Prostate gland (tissue), 2 donors: ENCODE results near the gene CCDC106. TPM values are rescaled to one million over a fixed set of nuclear protein-coding genes. Genes with fewer than 3 reads are reported as not detected.
A peak's percentile ranks its signal among the peaks of the same experiment; 100 is the strongest.

Experiments
- DNase-seq: peaks from one replicate; pipeline ENCODE4 v3.0.0-alpha.2; 2019; ENCODE audit warnings: low spot score
- H3K27ac ChIP-seq, 2 donors: fragments of 200-600 bp; sonication (generic); 2 replicates each; pipeline ENCODE4 v1.5.1; 2017 to 2019
- H3K27me3 ChIP-seq: fragments of 200-600 bp; sonication (generic); replicated peaks from 2 replicates; pipeline ENCODE4 v1.5.1; 2019; ENCODE audit not compliant: insufficient read depth
- H3K36me3 ChIP-seq, 2 donors: fragments of 200-600 bp; sonication (generic); 1 replicate in 1 of 2; 2 replicates in 1 of 2; pipeline versions ENCODE4 v1.5.1 to v1.8.1; 2017 to 2019
- H3K4me1 ChIP-seq: fragments of 200-600 bp; sonication (generic); replicated peaks from 2 replicates; pipeline ENCODE4 v1.5.1; 2019
- H3K4me3 ChIP-seq, 2 donors: fragments of 200-600 bp; sonication (generic); 2 replicates each; pipeline ENCODE4 v1.5.1; 2017 to 2019
- H3K9me3 ChIP-seq: fragments of 200-600 bp; sonication (generic); 2 replicates; pipeline ENCODE4 v1.5.1; 2017
- POLR2A ChIP-seq: fragments of 450-650 bp; IDR thresholded peaks from one replicate; pipeline ENCODE4 v1.6.1; 2016; ENCODE audit warnings: antibody characterized with exemption, mild to moderate bottlenecking
- POLR2AphosphoS5 ChIP-seq: sonication (generic); formaldehyde crosslinking; IDR thresholded peaks from one replicate; pipeline ENCODE4 v1.6.1; 2017; ENCODE audit warnings: antibody characterized with exemption
- WGBS: methylation state at CpG from one replicate; pipeline ENCODE4 v1.1.5; 2018; 5-methylcytosine and 5-hydroxymethylcytosine counted together
- intact Hi-C: fragments of 100-400 bp; cut with DNase I; formaldehyde crosslinking; loops from one replicate; pipeline ENCODE4 v1.14.2; 2022
- total RNA-seq, 2 donors: library from RNA; depleted of rRNA; stranded (reverse); fragments of >200 nt; gene quantifications; one replicate each; pipeline ENCODE4 v1.1.0, GENCODE V29; 2016
- TF ChIP-seq, protein P1 (sequence below), 4 experiments: fragments of 200-600 bp in 2 of 4; fragments of 450-650 bp in 2 of 4; sonication (generic) in 2 of 4; IDR thresholded peaks; 1 replicate in 3 of 4; 2 replicates in 1 of 4; pipeline ENCODE4 v1.5.1; 2016 to 2019; ENCODE audit warnings: antibody characterized with exemption in 4 of 4, mild to moderate bottlenecking in 2 of 4, moderate library complexity in 2 of 4

CCDC106 gene
- total RNA-seq, 2 donors from 2014 or later: 17.7 to 70.2 TPM

GRCh38 chr19:55643887-55644176 lies 4.2 kb upstream of the CCDC106 start:
- H3K36me3 ChIP-seq: no peaks in the 10 kb centered on the region
- no peak for DNase-seq
- TF ChIP-seq POLR2A: no peak
- TF ChIP-seq, protein P1, sequence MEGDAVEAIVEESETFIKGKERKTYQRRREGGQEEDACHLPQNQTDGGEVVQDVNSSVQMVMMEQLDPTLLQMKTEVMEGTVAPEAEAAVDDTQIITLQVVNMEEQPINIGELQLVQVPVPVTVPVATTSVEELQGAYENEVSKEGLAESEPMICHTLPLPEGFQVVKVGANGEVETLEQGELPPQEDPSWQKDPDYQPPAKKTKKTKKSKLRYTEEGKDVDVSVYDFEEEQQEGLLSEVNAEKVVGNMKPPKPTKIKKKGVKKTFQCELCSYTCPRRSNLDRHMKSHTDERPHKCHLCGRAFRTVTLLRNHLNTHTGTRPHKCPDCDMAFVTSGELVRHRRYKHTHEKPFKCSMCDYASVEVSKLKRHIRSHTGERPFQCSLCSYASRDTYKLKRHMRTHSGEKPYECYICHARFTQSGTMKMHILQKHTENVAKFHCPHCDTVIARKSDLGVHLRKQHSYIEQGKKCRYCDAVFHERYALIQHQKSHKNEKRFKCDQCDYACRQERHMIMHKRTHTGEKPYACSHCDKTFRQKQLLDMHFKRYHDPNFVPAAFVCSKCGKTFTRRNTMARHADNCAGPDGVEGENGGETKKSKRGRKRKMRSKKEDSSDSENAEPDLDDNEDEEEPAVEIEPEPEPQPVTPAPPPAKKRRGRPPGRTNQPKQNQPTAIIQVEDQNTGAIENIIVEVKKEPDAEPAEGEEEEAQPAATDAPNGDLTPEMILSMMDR (IDR thresholded peaks at IDR 0.05): no peak
- TF ChIP-seq POLR2AphosphoS5: no peak
- H3K4me1 ChIP-seq: peaks cover 37% of the 10 kb centered on the region
- H3K9me3 ChIP-seq: no peaks in the 10 kb centered on the region
- peak overlapping the region; percentile 85 to 91 for H3K4me3 ChIP-seq
- intact Hi-C loops: no loop called here
- H3K27ac ChIP-seq: peak overlapping the region; percentile 93 to 95
- WGBS: 2% methylated on average over 15 of the region's 15 CpGs
- no peaks in the 10 kb centered on the region for H3K27me3 ChIP-seq

DNA sequence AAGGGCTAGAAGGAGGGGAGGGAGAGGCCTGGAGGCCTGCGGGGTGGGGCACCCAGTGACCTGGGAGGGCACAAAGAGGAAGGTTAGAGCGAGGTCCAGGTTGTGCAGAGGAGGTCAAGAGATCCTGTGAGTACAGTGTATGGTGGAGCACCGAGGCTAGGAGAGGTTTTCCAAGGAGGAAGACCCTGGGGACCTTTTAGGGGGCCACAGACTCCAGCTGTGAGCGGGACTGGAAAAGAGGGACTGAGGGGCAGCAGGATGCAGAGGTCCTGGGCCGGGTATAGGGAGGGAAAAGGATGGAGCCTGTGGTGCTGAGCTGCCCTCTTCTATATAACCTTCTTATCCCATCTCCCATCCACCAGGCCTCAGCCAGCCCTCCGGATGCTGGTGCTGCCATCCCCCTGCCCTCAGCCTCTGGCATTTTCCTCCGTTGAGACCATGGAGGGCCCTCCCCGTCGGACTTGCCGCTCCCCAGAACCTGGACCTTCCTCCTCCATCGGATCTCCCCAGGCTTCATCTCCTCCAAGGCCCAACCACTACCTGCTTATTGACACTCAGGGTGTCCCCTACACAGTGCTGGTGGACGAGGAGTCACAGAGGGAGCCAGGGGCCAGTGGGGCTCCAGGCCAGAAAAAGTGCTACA lies 3.7 kb upstream of the CCDC106 start:
- H3K36me3 ChIP-seq: no peaks in the 10 kb centered on the region
- H3K9me3 ChIP-seq: no peaks in the 10 kb centered on the region
- no peak for DNase-seq
- TF ChIP-seq POLR2AphosphoS5 (no peak), POLR2A (no peak)
- TF ChIP-seq, protein P1 (IDR thresholded peaks at IDR 0.05): no peak
- WGBS: 39% methylated on average over 12 of the region's 12 CpGs
- H3K4me1 ChIP-seq: peaks cover 38% of the 10 kb centered on the region
- H3K27me3 ChIP-seq: no peaks in the 10 kb centered on the region
- H3K4me3 ChIP-seq: peak overlapping the region; percentile 85 to 91
- intact Hi-C loops: no loop called here
- peak overlapping the region; percentile 93 to 95 for H3K27ac ChIP-seq

GRCh38 chr19:55644842-55645511 lies 3.0 kb upstream of the CCDC106 start:
- WGBS: 79% methylated on average over 28 of the region's 28 CpGs
- no peak for TF ChIP-seq POLR2A
- TF ChIP-seq POLR2AphosphoS5: no peak
- TF ChIP-seq, protein P1 (IDR thresholded peaks at IDR 0.05): no peak
- Histone ChIP-seq H3K27ac (no peak overlapping the region), H3K27me3 (no peaks in the 10 kb centered on the region), H3K9me3 (no peaks in the 10 kb centered on the region), H3K4me3 (no peak overlapping the region), H3K4me1 (peaks cover 35% of the 10 kb centered on the region), H3K36me3 (no peaks in the 10 kb centered on the region)
- no peak for DNase-seq
- intact Hi-C loops: no loop called here

- TF ChIP-seq, protein P1 (IDR thresholded peaks at IDR 0.05): no peak
- TF ChIP-seq POLR2AphosphoS5: no peak
- TF ChIP-seq POLR2A: no peak
- no peak overlapping the region for H3K4me3 ChIP-seq
- H3K27ac ChIP-seq: no peak overlapping the region
- H3K4me1 ChIP-seq: peaks cover 30% of the 10 kb centered on the region
- H3K27me3 ChIP-seq: no peaks in the 10 kb centered on the region
- WGBS: 49% methylated on average over 5 of the region's 5 CpGs
- intact Hi-C loops: no loop called here
- DNase-seq: no peak
- H3K9me3 ChIP-seq: no peaks in the 10 kb centered on the region
- no peaks in the 10 kb centered on the region for H3K36me3 ChIP-seq
Measured at GRCh38 chr19:55645512-55645881, 2.5 kb upstream of the CCDC106 start.
